Left lung (tissue), 10 donors: ENCODE measurements around the gene EYA2. TPM values are rescaled to one million over a fixed set of nuclear protein-coding genes. Genes with fewer than 3 reads are reported as not detected.

Source experiments
- ATAC-seq: fragments of 200-7000 bp; cut with Tn5 transposase; one replicate; pipeline ENCODE4 v1.9.1; 2020; ENCODE audit warnings: moderate library complexity
- DNase-seq, 4 donors: peaks; one replicate each; pipeline ENCODE4 v3.0.0-alpha.2; 2013 to 2020
- H3K27ac ChIP-seq, 2 donors: fragments of 200-600 bp; sonication (generic) in 1 of 2; one replicate each; pipeline versions ENCODE4 v1.5.0 to v1.8.0; 2020 to 2021
- H3K27me3 ChIP-seq, 2 donors: fragments of 200-600 bp; sonication (generic) in 1 of 2; one replicate each; pipeline versions ENCODE4 v1.5.0 to v1.8.0; 2020 to 2021
- H3K36me3 ChIP-seq, 2 donors: fragments of 200-600 bp; sonication (generic) in 1 of 2; one replicate each; pipeline versions ENCODE4 v1.5.0 to v1.8.0; 2020 to 2021
- H3K4me1 ChIP-seq, 2 donors: fragments of 200-600 bp; one replicate each; pipeline ENCODE4 v1.8.0; 2021
- H3K4me3 ChIP-seq, 2 donors: fragments of 200-600 bp; sonication (generic) in 1 of 2; one replicate each; pipeline versions ENCODE4 v1.5.0 to v1.8.0; 2020 to 2021; ENCODE audit warnings: mild to moderate bottlenecking in 1 of 2
- H3K9me3 ChIP-seq, 2 donors: fragments of 200-600 bp; sonication (generic) in 1 of 2; one replicate each; pipeline versions ENCODE4 v1.5.0 to v1.8.0; 2020 to 2021
- intact Hi-C, 2 donors: fragments of 100-400 bp; cut with DNase I; formaldehyde crosslinking; loops; one replicate each; pipeline versions ENCODE4 v1.11.2 to v1.14.2; 2022
- polyA plus RNA-seq, 6 donors: library from polyadenylated mRNA; unstranded; fragments of 120-200 nt; gene quantifications; one replicate each; pipeline ENCODE4 v1.2.1, GENCODE V29; 2013; ENCODE audit not compliant: insufficient read length in 6 of 6
- total RNA-seq, 2 donors: library from RNA; stranded (reverse); fragmentation: NEBNext Ultra II Directional; extraction: Animal tissue kit (Norgen Biotek cat#: 25700); gene quantifications; one replicate each; pipeline ENCODE4 v1.2.1, GENCODE V29; 2021
- TF ChIP-seq, protein P1 (sequence below), 2 donors: fragments of 200-600 bp; sonication (generic) in 1 of 2; IDR thresholded peaks; one replicate each; pipeline versions ENCODE4 v1.5.0 to v1.8.0; 2021; ENCODE audit warnings: antibody characterized with exemption in 2 of 2
- donor health status: DM: no; HTN: yes; CAD: no.
- donor health status: DM: no; HTN: no; CAD: no.

Gene EYA2
- total and polyA plus RNA-seq, 8 donors, result 0.77 to 2.3 (median 1.2) TPM

DNA sequence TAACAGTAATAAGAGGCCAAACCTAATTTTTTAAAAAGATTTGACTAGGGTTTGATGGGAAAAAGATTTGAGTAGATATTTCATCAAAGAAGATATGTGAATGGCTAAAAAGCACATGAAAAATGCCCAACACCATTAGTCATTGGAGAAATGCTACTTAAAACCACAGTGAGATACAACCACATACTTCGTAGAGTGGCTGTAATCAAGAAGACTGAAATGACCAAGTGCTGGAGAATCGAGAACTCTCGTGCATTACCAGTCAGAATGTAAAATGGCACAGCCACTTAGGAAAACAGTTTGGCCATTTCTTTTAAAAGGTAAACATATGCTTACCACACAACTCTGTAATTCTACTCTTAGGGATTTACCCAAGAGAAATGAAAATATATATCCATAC, 175.5 kb downstream of the EYA2 start:
- Histone ChIP-seq H3K27ac (no peak overlapping the region), H3K9me3 (peaks cover 4 to 33% of the 10 kb centered on the region in 2 donors), H3K27me3 (peaks cover 0 to 4% of the 10 kb centered on the region in 2 donors), H3K4me1 (no peaks in the 10 kb centered on the region), H3K36me3 (no peaks in the 10 kb centered on the region), H3K4me3 (no peak overlapping the region)
- TF ChIP-seq, protein P1, sequence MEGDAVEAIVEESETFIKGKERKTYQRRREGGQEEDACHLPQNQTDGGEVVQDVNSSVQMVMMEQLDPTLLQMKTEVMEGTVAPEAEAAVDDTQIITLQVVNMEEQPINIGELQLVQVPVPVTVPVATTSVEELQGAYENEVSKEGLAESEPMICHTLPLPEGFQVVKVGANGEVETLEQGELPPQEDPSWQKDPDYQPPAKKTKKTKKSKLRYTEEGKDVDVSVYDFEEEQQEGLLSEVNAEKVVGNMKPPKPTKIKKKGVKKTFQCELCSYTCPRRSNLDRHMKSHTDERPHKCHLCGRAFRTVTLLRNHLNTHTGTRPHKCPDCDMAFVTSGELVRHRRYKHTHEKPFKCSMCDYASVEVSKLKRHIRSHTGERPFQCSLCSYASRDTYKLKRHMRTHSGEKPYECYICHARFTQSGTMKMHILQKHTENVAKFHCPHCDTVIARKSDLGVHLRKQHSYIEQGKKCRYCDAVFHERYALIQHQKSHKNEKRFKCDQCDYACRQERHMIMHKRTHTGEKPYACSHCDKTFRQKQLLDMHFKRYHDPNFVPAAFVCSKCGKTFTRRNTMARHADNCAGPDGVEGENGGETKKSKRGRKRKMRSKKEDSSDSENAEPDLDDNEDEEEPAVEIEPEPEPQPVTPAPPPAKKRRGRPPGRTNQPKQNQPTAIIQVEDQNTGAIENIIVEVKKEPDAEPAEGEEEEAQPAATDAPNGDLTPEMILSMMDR (IDR thresholded peaks at IDR 0.05), result no peak
- DNase-seq, result no peak
- intact Hi-C loops, result no loop called here
- no peak for ATAC-seq

DNA sequence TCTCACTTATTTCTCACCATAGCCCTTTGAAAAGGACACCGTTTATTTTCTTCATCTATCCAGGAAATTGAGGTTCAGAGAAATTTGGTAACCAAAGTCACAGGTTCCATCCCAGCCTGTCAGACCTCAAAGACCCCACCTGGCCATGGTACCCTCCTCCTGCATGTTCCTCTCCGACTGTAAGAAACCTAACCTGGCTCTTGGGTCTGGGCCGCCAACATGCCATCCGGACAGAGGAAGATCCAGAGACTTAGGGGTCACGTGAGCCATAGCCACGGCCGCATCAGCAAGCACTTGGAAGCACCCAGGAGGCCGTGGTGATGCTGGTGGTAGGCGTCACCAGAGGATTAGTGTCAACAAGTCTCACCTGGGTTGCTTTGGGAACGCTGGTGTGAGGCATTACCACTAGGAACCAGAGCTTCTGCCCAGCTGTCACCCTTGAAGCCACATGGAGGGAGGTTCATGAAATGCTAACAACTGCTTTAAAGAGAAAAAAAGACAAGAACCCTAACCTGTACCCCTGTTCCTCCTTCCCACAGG, 177.1 kb downstream of the EYA2 start:
- H3K4me1 ChIP-seq, result no peaks in the 10 kb centered on the region
- H3K4me3 ChIP-seq, result no peak overlapping the region
- no peaks in the 10 kb centered on the region for H3K36me3 ChIP-seq
- H3K27ac ChIP-seq, result no peak overlapping the region
- no peak for ATAC-seq
- TF ChIP-seq, protein P1 (IDR thresholded peaks at IDR 0.05), result no peak
- DNase-seq, result no peak
- intact Hi-C loops, result no loop called here
- H3K27me3 ChIP-seq, result peaks cover 0 to 4% of the 10 kb centered on the region in 2 donors
- peaks cover 4 to 38% of the 10 kb centered on the region in 2 donors for H3K9me3 ChIP-seq

GRCh38 chr20:47073766-47074475, 179.3 kb downstream of the EYA2 start:
- peaks cover 0 to 4% of the 10 kb centered on the region in 2 donors for H3K27me3 ChIP-seq
- H3K4me1 ChIP-seq, result no peaks in the 10 kb centered on the region
- peaks cover 0 to 17% of the 10 kb centered on the region in 2 donors for H3K9me3 ChIP-seq
- no peak overlapping the region for H3K4me3 ChIP-seq
- no peak overlapping the region for H3K27ac ChIP-seq
- DNase-seq (no peak), ATAC-seq (no peak)
- intact Hi-C loops, result no loop called here
- TF ChIP-seq, protein P1 (IDR thresholded peaks at IDR 0.05), result no peak
- H3K36me3 ChIP-seq, result no peaks in the 10 kb centered on the region

GRCh38 chr20:47075263-47075662, 180.6 kb downstream of the EYA2 start:
- no peak overlapping the region for H3K4me3 ChIP-seq
- H3K9me3 ChIP-seq, result peaks cover 0 to 14% of the 10 kb centered on the region in 2 donors
- H3K4me1 ChIP-seq, result no peaks in the 10 kb centered on the region
- no peaks in the 10 kb centered on the region for H3K36me3 ChIP-seq
- intact Hi-C loops, result no loop called here
- no peak for DNase-seq
- no peak for ATAC-seq
- no peak overlapping the region for H3K27ac ChIP-seq
- peaks cover 0 to 4% of the 10 kb centered on the region in 2 donors for H3K27me3 ChIP-seq
- TF ChIP-seq, protein P1 (IDR thresholded peaks at IDR 0.05), result no peak

DNA sequence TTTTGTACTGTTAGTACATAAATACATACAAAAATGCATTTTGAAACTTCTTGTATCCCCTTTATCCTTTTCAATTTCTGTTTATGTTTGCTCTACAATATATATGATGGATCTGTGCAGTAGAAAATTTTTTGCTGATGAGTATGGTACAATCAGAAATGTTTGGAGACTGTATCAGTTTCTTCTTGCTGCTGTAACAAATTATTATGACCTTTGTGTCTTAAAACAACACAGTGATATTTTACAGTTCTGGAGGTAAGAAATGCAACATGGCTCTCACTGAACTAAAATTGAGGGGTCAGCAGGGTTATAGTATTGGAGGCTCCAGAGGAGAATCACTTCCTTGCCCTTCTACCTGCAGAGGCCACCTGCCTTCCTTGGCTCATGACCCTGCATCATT, 184.4 kb downstream of the EYA2 start:
- no peaks in the 10 kb centered on the region for H3K36me3 ChIP-seq
- TF ChIP-seq, protein P1 (IDR thresholded peaks at IDR 0.05), result no peak
- no peak for DNase-seq
- H3K27ac ChIP-seq, result no peak overlapping the region
- no peaks in the 10 kb centered on the region for H3K4me1 ChIP-seq
- H3K27me3 ChIP-seq, result peaks cover 0 to 3% of the 10 kb centered on the region in 2 donors
- H3K4me3 ChIP-seq, result no peak overlapping the region
- H3K9me3 ChIP-seq, result peaks cover 0 to 14% of the 10 kb centered on the region in 2 donors
- no peak for ATAC-seq
- intact Hi-C loops, result no loop called here
